GM13976 (cell line): ENCODE data around the gene HS3ST3A1.

Experiments
- DNase-seq: peaks from one replicate; pipeline ENCODE4 v3.0.0; 2012; ENCODE audit warnings: low spot score
- in situ Hi-C: fragments of 300-500 bp; cut with MboI; formaldehyde crosslinking; loops from one replicate; pipeline ENCODE4 v1.12.0; 2022; ENCODE audit warnings: low sequenced_read_pairs, mixed read lengths, inconsistent platforms; ENCODE audit not compliant: unreplicated experiment
- TF ChIP-seq, protein P1 (sequence below): IDR thresholded peaks from 2 replicates; pipeline ENCODE4 v1.5.1; 2012; ENCODE audit warnings: borderline replicate concordance, mild to moderate bottlenecking; ENCODE audit not compliant: insufficient read depth; ENCODE audit errors: extremely low read depth, missing control alignments, control extremely low read depth

HS3ST3A1 gene

DNA sequence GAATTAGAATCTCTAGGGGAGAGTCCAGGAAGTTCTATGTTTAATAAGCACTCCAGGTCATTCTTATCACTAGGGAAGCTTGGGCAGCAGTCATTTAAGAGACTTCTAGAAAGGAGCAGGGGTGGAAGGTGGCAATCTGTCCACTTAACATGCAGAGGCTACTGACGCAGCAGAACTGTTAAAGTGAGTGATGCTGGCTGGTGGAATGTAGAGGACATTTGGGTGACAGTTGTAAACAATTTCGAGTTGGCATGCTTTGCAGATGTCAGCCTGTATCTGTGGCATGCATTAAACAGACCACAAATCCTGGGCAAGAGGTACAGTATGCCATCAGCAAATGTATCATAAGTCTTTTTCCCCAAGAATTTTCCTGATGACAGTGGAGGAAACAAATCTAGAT lies 40.5 kb upstream of the HS3ST3A1 start:
- no peak for DNase-seq
- TF ChIP-seq, protein P1, sequence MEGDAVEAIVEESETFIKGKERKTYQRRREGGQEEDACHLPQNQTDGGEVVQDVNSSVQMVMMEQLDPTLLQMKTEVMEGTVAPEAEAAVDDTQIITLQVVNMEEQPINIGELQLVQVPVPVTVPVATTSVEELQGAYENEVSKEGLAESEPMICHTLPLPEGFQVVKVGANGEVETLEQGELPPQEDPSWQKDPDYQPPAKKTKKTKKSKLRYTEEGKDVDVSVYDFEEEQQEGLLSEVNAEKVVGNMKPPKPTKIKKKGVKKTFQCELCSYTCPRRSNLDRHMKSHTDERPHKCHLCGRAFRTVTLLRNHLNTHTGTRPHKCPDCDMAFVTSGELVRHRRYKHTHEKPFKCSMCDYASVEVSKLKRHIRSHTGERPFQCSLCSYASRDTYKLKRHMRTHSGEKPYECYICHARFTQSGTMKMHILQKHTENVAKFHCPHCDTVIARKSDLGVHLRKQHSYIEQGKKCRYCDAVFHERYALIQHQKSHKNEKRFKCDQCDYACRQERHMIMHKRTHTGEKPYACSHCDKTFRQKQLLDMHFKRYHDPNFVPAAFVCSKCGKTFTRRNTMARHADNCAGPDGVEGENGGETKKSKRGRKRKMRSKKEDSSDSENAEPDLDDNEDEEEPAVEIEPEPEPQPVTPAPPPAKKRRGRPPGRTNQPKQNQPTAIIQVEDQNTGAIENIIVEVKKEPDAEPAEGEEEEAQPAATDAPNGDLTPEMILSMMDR: no peak

DNA sequence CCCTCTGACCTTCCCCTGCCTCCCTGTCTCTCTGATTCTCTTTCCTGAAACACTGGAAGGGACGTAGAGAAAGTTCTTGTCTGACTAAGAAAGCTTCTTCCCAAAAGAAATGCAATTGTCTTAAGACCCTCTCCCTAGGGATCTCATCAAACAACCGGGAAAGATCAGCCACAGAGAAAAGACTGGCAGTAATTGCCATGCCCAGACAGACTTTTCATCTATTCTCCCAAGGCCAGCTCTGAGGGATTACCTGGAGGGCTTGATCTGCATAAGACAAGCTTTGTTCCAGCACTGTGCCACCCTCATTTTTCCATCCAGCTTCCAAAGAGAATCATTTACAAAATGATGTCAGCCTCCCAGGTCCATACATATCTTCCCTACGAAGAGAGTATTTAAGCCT lies 38.8 kb upstream of the HS3ST3A1 start:
- TF ChIP-seq, protein P1: no peak
- no peak for DNase-seq
- in situ Hi-C loops: no loop called here

More for the DNA sequence above, 40.5 kb upstream of the HS3ST3A1 start:
- in situ Hi-C loops: no loop called here

DNA sequence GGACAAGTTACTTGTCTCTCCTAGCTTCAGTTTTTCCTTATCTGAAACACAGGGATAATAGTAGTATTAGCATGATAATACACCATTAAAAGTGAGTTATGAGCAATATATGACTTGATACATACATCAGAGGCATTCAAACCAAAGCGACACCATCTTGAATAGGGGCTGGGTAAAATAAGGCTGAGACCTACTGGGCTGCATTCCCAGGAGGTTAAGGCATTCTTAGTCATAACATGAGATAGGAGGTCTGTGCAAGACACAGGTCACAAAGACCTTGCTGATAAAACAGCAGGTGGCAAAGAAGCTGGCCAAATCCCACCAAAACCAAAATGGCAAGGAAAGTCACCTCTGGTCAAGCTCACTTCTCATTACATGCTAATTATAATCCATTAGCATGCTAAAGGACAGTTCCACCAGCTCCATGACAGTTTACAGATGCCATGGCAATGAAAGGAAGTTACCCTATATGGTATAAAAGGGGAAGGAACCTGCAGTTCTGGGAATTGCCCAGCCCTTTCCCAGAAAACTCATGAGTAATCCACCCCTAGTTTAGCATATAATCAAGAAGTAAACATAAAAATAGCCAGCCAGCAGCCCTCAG lies 37.2 kb upstream of the HS3ST3A1 start:
- TF ChIP-seq, protein P1: no peak
- in situ Hi-C loops: no loop called here
- DNase-seq: no peak

DNA sequence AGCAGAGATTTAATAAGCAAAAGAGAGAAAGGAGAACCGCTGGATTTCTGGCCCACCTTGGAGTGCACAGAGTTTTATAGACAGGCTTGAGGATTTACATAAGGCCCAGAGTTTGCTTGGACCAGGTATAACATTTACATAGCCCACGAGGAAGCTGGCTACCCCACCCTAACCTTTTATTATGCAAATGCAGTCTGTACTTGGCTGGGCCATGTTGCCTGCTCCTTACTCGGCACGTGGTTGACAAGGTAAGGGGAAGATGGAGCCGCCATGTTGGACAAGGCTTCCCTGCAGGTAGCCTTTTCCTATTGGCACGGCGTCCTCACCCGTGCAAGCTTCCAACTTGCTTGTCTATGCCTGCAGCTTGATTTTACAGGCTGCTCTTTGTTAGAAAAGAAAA lies 35.2 kb upstream of the HS3ST3A1 start:
- in situ Hi-C loops: no loop called here
- no peak for DNase-seq
- TF ChIP-seq, protein P1: no peak

DNA sequence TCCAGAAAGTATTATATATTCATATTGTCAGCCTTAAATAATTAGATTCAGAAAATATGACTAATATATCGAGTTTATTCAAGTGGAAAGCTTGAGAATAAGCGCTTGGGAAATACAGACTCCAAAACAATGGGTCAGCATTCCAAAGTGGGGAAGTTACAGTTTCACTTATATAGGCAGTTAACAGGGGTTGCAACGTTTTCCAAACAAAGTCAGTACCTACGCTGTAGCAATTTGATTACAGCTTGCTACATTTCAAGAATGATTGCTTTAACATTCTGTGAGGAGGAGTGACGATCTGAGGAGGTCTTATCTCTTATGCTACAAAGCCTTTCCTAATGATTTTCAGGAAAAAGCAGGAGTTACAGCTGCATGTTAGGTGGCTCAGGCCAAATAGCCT lies 34.2 kb upstream of the HS3ST3A1 start:
- DNase-seq: no peak
- in situ Hi-C loops: no loop called here
- TF ChIP-seq, protein P1: no peak

DNA sequence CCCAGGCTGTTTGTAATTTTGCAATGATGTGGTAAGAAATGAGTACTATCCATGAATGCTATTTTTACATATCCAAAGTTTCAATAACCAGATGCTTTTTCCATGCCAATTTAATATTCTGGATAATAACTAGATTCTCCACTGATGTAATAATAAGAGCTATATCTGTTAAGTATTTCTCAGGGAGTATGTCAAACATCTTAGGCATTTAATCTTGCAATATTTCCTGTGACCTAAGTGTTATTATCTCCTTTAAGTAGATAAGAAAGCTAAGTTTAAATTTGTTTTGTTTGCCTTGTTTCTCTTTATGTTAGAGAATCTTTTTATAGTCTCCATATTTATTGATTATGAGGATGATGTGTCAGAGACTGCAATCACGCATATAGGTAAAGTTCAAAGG lies 32.3 kb upstream of the HS3ST3A1 start:
- TF ChIP-seq, protein P1: no peak
- in situ Hi-C loops: no loop called here
- no peak for DNase-seq
